Stimulated activated CD8-positive, alpha-beta memory T cell treated with anti-CD3 and anti-CD28 coated beads, Interleukin-4, amount 100 ng/mL, for 1 hour (primary cell): Measurements from ENCODE around the gene TMEM40.
"Not testable (repeated sequence)": the region's sequence is repeated elsewhere in the genome, so short reads cannot be mapped to it uniquely, and the experiment has no call there.

Experiments used
- DNase-seq, 2 donors: peaks; one replicate each; pipeline ENCODE4 v3.0.0-alpha.2; 2020; ENCODE audit warnings: low read depth in 2 of 2, low spot score in 1 of 2

The TMEM40 gene

DNA sequence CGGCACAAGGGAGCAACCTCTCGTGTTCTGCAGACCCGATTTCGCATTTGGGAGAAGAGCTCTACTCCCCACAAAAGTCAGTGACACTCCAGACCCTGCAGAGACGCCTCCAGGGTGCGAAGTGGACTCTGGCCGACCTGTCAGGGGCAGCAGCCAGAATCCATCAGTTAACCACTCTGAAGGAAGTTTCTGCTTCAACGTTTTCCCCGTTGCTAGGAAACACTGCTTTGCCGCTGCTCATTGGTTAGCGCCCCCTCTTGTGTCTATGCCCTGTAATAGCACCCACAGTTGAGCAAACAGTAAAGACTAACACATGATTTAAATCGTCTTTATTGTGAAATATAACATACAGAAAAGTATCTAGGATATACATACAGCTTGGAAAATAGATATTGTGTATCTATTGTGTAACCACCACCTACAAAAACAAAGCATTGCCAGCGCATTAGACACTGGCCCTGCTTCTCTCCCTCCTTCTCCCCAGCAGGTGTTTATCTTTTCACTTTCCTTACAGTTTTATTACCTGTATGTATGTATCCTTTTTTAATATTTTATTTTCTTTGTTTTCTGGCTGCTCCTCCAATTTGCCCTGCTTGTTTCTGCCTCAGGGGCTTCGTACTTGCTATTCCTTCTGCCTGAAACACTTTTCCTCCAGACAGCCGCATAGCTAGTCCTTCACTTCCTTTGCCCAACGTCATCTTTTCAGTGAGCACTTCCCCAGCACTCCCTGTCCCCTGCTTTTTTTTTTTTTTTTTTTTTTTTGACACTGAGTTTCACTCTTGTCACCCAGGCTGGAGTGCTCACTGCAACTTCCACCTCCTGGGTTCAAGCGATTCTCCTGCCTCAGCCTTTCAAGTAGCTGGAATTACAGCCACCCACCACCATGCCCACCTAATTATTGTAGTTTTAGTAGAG, 38.8 kb downstream of the TMEM40 start:
- DNase-seq, result peak; percentile 11 to 49

- no peak for DNase-seq
These were observed 39.5 kb downstream of the TMEM40 start for GRCh38 chr3:12719541-12719940.

GRCh38 chr3:12716605-12717151, 42.4 kb downstream of the TMEM40 start:
- DNase-seq, result no peak

- no peak for DNase-seq
These were observed 44.8 kb downstream of the TMEM40 start for GRCh38 chr3:12714278-12714677.

DNA sequence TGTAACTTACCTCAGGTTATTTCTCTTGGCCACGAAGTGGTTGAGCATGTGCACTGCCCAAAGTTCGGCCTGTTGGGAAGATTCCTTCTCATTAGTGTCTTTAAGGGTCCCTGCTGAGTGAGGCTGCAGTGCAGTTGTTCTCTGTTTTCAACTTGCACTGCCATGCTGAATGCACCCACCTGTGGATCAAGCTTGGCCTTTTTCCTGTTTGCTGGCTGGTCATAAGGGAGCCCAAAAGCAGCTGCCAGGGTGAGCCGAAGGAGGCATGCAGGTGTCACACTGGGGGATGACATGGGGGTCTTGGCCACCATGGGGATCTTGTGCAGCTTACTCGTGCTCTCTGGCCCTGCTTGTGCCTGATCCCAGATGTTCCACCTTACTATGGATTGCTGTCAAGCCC, 49.0 kb downstream of the TMEM40 start:
- DNase-seq, result no peak

DNA sequence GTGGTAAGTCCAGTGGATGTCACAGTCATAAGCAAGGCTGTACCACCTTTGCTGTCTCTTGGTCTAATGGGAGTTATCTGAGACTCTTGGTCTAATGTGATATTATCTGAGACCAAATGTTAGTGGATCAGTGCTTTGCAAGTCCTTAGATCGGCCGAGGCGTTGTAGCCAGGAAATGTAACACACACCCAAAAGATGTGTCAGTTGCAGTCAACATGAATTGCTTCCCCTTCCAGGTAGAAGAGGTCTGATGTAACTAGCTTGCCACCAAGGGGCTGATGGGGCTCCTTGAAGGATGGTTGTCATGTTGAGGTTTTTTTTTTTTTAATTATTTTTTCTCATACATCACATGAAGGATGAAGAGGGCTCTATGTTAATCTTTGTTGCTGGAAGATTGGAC, 49.7 kb downstream of the TMEM40 start:
- DNase-seq, result no peak

GRCh38 chr3:12708584-12709192, 50.4 kb downstream of the TMEM40 start:
- DNase-seq, result no peak

DNA sequence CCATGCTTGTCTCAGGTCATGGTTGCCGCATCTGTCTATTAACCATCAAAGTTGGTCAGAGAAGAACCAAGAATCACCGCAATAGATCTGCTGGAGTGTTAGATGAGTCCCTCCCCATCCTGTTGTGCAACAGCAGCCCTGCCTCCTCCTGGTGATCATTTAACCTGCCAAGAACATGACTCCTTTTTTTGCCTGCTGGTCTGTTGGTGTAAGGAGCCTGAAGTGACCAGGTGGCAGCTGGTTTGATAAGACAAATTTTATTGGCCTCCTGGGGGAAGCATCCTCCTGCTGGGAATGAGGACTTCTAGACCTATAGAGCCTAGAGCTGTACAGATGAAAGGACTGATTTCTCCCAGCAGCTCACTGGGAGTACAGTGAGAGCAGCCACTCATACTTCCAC, 51.6 kb downstream of the TMEM40 start:
- DNase-seq, result no peak

DNA sequence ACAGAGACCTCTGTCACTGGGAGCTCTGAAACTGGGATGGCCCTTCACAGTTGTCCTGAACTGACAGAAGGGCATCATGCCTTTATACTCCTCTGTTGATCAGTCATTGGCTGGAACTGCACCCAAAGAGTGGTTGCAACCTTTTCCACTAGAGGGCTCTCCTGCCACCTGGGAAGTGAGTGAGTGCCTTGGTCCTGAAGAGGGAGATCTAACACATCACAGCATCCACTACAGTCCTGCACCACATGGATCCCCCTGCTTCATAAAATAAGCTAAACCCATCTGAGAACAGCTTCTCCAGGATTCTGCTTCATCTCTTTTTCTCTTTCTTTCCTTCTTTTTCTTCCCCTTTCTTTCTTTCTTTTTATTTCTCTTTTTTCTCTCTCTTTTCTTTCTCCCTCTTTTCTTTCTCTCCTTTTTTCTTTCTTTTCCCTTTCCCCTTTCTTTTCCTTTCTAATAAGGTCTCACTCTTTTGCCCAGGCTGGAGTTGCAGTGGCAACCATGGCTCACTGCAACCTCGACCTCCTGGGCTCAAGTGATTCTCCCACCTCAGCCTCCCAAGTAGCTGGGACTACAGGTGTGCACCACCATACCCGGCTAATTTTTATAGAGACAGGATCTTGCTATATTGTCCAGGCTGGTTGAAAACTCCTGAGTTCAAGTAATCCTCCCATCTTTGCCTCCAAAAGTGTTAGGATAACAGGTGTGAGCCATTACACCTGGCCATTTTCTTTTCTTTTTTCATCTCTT, 52.4 kb downstream of the TMEM40 start:
- DNase-seq, result peak; percentile 5 to 18

- DNase-seq, result no peak
These were observed 53.1 kb downstream of the TMEM40 start for GRCh38 chr3:12705981-12706380.

GRCh38 chr3:12705374-12705926, 53.6 kb downstream of the TMEM40 start:
- no peak for DNase-seq

- DNase-seq, result no peak
These were observed 56.6 kb downstream of the TMEM40 start for GRCh38 chr3:12702501-12702900.

DNA sequence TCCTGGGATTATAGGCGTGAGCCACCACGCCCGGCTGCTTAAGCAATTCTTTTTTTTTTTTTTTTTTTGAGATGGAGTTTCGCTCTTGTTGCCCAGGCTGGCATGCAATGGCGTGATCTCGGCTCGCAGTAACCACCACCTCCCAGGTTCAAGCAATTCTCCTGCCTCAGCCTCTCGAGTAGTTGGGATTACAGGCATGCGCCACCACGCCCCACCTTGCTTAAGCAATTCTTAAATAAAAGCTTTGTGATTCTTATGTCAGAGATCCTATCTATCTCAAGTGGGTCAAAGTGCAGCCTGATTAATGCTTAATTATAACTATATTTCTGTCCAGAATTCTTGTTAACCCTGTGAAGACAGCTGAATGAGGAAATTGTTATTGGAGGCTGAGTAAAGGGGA, 57.5 kb downstream of the TMEM40 start:
- not testable (repeated sequence) for DNase-seq

DNA sequence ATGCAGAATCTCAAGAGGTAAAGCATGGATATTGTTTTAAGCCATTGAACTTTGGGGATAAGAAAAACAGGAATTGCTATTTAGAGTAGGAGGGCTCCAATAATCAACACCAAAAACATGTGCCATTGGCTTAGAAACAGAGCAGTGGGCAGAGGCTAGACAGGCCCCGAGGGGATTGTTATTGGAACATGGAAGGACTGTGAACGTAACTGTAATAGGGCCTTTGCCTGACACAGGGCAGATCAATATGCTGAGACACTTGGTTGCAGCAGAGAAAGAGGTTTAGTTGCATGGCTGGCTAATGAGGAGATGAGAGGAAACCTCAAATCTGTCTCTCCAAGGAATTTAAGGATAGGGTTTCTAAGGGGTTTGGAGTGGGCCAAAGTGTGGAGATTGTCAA, 58.3 kb downstream of the TMEM40 start:
- DNase-seq, result no peak

DNA sequence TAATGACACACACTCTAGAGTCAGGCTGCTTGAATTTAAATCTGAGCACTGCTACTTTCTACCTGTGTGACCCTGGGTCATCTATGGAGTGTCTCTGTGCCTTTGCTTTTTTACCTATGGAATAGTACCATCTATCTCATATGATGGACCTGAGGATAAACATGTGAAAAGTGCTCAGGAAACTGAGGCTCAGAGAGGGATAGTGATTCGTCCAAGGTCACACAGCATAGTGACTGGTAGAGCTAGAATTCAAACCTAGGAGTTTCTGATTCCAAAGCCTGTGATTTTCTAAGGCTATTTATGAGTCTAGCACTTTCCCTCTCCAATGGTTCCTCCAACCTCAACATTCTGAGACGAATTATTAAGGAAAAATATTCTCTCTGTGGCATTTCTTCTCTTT, 63.1 kb downstream of the TMEM40 start:
- DNase-seq, result no peak

DNA sequence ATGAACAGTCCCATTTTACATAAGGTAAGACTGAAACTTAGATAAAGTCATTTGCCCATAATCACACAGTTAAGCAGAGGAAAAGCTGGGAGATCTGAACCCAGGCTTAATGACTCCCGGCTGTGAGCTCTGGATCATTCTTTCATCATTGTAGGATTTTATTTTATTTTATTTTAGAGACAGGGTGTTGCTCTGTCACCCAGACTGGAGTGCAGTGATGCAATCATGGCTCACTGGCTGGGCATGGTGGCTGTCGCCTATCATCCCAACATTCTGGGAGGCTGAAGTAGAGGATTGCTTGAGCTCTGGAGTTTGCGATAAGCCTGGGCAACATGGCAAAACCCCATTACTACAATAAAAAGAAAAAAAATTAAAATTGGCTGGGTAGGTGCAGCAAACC, 63.9 kb downstream of the TMEM40 start:
- no peak for DNase-seq

GRCh38 chr3:12692444-12692843, 66.6 kb downstream of the TMEM40 start:
- DNase-seq, result no peak

- no peak for DNase-seq
These were observed 68.9 kb downstream of the TMEM40 start for GRCh38 chr3:12689997-12690711.

DNA sequence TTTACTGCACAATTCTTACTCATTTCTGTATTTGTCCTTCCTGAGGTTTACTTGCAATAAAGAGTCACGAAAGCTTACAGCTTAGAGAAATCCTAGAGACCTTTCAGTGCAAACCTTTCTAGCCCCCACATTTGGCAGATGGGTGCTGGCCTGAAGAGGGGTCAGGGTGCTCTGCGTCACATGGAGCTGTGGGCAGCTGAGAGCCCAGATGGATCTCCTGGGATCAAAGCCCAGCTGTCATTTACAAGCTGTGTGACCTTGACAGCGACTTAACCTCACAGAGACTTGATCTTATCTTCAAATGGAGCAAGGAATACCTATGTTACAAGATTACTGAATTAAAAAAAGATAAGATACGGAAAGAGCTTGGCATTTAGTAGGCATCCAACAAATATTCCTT, 71.1 kb downstream of the TMEM40 start:
- no peak for DNase-seq

DNA sequence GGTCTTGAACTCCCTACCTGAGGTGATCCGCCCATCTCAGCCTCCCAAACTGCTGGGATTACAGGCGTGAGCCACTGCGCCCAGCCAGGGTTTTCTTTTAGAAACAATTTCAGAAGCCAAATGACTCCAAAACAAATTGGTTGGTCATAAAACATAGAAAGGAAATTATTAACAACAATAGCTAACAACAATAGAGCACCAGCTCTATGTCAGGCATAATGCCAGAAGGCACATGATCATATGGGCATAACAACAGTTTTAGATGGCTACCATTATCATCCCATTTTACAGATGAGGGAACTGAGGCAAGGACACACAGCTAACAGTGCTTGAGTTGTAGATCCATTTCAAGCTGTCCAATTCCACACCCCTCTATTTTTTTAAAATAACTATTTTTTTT, 73.0 kb downstream of the TMEM40 start:
- DNase-seq, result no peak
